GM19455 (cell line): Measurements from ENCODE around the gene UTP11.
A peak's percentile ranks its signal among the peaks of the same experiment; 100 is the strongest.
"Not testable (repeated sequence)": the region's sequence is repeated elsewhere in the genome, so short reads cannot be mapped to it uniquely, and the experiment has no call there.

Source experiments
- ATAC-seq: cut with Tn5 transposase; IDR thresholded peaks from one replicate; pipeline ENCODE4 v1.9.1; 2021; ENCODE audit not compliant: unreplicated experiment

The UTP11 gene

GRCh38 chr1:38012363-38013226 lies at the start of gene UTP11:
TSS of gene UTP11 (plus strand) at chr1:38012734. CDS start at chr1:38012803, 69 bp downstream.
- peak; percentile 95 for ATAC-seq

- ATAC-seq: not testable (repeated sequence)
These were observed 48.4 kb upstream of the UTP11 start for GRCh38 chr1:37964106-37964505.

- ATAC-seq: no peak
These were observed 47.2 kb upstream of the UTP11 start for GRCh38 chr1:37965301-37965700.

- ATAC-seq: not testable (repeated sequence)
These were observed 38.9 kb upstream of the UTP11 start for GRCh38 chr1:37973684-37974083.

- ATAC-seq: no peak
These were observed 38.0 kb upstream of the UTP11 start for GRCh38 chr1:37974567-37974966.

GRCh38 chr1:37975083-37975482 lies 37.5 kb upstream of the UTP11 start:
- ATAC-seq: not testable (repeated sequence)

GRCh38 chr1:37978541-37978940 lies 34.0 kb upstream of the UTP11 start:
- ATAC-seq: no peak

- no peak for ATAC-seq
These were observed 29.0 kb upstream of the UTP11 start for GRCh38 chr1:37983546-37983945.

GRCh38 chr1:37987679-37988078 lies 24.9 kb upstream of the UTP11 start:
- no peak for ATAC-seq

- peak; percentile 20 for ATAC-seq
These were observed 23.1 kb upstream of the UTP11 start for GRCh38 chr1:37989361-37989930.

GRCh38 chr1:37994886-37995566 lies 17.5 kb upstream of the UTP11 start:
- no peak for ATAC-seq

- no peak for ATAC-seq
These were observed 16.7 kb upstream of the UTP11 start for GRCh38 chr1:37995751-37996345.

- ATAC-seq: no peak
These were observed 15.1 kb upstream of the UTP11 start for GRCh38 chr1:37997256-37998088.

- no peak for ATAC-seq
These were observed 14.3 kb upstream of the UTP11 start for GRCh38 chr1:37998089-37998808.

GRCh38 chr1:37998913-37999429 lies 13.6 kb upstream of the UTP11 start:
- ATAC-seq: no peak

- no peak for ATAC-seq
These were observed 12.9 kb upstream of the UTP11 start for GRCh38 chr1:37999430-38000232.

- ATAC-seq: no peak
These were observed 12.4 kb upstream of the UTP11 start for GRCh38 chr1:38000233-38000528.

GRCh38 chr1:38000529-38001455 lies 11.7 kb upstream of the UTP11 start:
- no peak for ATAC-seq
